ENCODE data around the gene USP36.

- no peak for TF ChIP-seq EP300 (IDR thresholded peaks at IDR 0.05; ENCODE audit: borderline replicate concordance)
- TF ChIP-seq, protein P1, sequence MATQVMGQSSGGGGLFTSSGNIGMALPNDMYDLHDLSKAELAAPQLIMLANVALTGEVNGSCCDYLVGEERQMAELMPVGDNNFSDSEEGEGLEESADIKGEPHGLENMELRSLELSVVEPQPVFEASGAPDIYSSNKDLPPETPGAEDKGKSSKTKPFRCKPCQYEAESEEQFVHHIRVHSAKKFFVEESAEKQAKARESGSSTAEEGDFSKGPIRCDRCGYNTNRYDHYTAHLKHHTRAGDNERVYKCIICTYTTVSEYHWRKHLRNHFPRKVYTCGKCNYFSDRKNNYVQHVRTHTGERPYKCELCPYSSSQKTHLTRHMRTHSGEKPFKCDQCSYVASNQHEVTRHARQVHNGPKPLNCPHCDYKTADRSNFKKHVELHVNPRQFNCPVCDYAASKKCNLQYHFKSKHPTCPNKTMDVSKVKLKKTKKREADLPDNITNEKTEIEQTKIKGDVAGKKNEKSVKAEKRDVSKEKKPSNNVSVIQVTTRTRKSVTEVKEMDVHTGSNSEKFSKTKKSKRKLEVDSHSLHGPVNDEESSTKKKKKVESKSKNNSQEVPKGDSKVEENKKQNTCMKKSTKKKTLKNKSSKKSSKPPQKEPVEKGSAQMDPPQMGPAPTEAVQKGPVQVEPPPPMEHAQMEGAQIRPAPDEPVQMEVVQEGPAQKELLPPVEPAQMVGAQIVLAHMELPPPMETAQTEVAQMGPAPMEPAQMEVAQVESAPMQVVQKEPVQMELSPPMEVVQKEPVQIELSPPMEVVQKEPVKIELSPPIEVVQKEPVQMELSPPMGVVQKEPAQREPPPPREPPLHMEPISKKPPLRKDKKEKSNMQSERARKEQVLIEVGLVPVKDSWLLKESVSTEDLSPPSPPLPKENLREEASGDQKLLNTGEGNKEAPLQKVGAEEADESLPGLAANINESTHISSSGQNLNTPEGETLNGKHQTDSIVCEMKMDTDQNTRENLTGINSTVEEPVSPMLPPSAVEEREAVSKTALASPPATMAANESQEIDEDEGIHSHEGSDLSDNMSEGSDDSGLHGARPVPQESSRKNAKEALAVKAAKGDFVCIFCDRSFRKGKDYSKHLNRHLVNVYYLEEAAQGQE (IDR thresholded peaks at IDR 0.05; ENCODE audit: low read depth) = no peak
- TF ChIP-seq RAD21 (IDR thresholded peaks at IDR 0.05; ENCODE audit: low read depth) = no peak
- no peak for TF ChIP-seq TAF1 (IDR thresholded peaks at IDR 0.05; ENCODE audit: low read depth)
- TF ChIP-seq USF1 (IDR thresholded peaks at IDR 0.05) = no peak
- no peak for TF ChIP-seq NFIC (IDR thresholded peaks at IDR 0.05)
- no peak for TF ChIP-seq MAX (IDR thresholded peaks at IDR 0.05)
- TF ChIP-seq ZBTB7A (IDR thresholded peaks at IDR 0.05; ENCODE audit: low read depth) = no peak
- TF ChIP-seq EGR1 (IDR thresholded peaks at IDR 0.05) = no peak
Observed at GRCh38 chr17:78870621-78871020, 30.0 kb upstream of the USP36 start.

Measured in Ishikawa (cell line).